NCI-H526 treated with DMSO at 0.1 percent for 48 hours (cell line): Measurements from ENCODE around the gene MB21D2.
"Not testable (repeated sequence)": the region's sequence is repeated elsewhere in the genome, so short reads cannot be mapped to it uniquely, and the experiment has no call there.

ENCODE experiments used
- DNase-seq: peaks from one replicate; lab custom pipeline; 2025; lab: John Stamatoyannopoulos, UW

The MB21D2 gene

GRCh38 chr3:192917404-192918274 lies at the start of gene MB21D2:
TSS of gene MB21D2 (minus strand) at chr3:192917856. CDS start at chr3:192917840, 16 bp downstream.
- peak; percentile 85 for DNase-seq

GRCh38 chr3:192964959-192965719 lies 47.5 kb upstream of the MB21D2 start:
- DNase-seq = not testable (repeated sequence)

- DNase-seq = no peak
Measured at GRCh38 chr3:192959773-192960172, 42.1 kb upstream of the MB21D2 start.

DNA sequence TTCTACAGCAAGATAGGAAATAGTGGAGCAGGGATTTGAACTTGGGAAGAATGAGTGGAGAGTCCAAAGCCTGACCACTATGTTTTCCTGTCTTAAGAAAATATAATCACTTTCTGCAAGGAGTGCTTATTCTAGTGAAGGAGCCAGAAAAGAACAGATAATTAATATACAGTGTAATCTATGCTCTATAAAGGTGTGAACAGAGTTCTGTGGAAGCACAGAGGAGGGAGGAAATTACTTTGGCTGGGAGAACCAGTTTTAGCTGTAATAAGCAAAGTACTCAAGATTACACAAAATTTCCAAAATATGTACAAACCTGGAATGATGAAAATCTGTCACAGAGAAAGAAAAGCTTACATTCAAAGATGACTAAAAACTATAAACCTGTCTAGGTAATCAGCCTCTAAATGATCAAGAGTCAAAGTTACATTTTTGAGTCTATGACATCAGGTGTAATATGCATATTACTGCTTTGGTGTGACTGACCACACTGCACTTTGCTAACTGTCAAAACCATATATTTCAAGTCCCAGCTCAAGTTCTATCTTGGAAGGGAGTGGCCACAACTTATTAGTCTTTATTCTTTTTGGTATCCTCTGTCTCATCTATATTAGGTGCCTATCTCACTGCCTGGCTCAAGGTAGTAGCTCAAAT lies 40.7 kb upstream of the MB21D2 start:
- DNase-seq = no peak

DNA sequence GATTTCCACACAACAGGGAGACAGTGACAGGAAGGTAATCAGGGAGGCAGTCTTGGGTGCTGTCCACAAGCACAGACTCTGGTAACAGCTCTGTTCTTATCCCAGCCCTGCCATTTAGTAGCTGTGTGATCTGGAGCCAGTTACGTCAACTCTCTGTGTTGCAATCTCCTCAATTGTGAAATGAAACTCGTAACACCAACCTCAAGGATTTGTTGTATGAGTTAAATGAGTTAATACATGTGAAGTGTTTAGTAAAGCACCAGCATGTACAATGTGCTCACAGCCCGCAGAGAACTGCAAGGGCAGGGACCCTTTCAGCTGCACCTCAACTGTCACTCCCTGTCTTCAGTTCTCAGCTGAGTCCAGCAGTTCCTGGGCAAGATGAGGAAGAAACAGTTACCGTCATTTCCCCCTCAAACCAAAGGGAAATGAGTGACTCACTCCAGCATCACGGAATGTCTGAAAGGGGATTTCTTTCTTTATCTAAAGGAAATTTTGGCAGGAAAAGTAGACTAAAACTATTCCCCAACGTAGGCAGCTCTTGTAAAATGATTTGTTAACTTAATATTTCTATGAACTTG lies 39.9 kb upstream of the MB21D2 start:
- DNase-seq = no peak

GRCh38 chr3:192953926-192954325 lies 36.3 kb upstream of the MB21D2 start:
- no peak for DNase-seq

- no peak for DNase-seq
Measured at GRCh38 chr3:192947421-192947820, 29.8 kb upstream of the MB21D2 start.

DNA sequence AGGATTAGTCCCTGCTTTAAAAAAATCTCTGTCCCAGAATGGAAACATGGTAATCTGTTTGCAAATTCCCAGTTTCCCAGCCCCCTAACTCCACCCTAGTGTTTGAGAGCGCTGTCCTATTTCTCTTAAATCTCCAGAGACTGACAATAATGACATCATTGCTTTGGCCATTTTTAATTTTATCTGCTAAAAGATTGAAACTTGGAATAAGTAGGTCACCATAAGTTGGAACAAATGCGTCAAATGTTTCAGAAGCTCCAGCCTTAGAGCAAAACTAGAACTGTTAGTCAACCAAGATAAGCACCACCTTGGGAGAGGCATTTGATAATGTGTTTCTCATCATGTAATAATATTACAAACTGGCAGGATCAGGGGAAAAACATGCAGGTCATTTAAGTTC lies 25.7 kb upstream of the MB21D2 start:
- no peak for DNase-seq

DNA sequence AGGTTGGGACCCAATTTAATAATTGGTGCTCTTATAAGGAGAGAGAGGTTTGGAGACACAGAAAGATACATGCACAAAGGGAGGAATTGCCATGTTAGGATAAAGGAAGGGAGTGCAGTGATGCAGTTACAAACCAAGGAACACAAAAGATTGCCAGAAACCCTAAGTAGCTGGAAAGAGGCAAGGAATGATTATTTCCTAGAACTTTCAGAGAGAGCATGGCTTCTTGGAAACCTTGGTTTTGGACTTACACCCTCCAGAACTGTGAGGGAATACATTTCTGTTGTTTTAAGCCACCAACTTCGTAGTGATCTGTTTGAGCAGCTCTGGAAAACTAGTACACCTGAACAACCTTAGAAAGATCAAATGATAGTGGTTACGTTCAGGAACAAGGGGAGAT lies 25.0 kb upstream of the MB21D2 start:
- no peak for DNase-seq

DNA sequence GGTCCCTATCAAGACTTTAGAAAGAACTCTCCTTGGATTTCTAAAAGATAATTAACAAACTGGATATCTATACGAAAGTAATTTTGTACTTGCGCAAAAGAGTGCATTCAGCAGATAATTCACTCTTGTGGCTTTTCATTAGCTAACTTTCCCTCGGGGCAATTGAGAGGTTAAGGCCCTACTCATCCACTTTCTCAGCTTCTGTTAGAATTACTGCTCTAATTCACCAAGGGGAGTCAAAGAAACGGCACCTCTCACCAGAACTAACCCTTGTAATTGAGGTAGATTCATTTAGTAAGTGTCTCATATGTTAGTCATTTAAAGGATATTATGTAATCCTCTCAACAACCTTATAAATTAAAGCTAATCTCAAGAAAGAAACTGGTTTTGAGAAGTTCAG lies 22.5 kb upstream of the MB21D2 start:
- DNase-seq = no peak

DNA sequence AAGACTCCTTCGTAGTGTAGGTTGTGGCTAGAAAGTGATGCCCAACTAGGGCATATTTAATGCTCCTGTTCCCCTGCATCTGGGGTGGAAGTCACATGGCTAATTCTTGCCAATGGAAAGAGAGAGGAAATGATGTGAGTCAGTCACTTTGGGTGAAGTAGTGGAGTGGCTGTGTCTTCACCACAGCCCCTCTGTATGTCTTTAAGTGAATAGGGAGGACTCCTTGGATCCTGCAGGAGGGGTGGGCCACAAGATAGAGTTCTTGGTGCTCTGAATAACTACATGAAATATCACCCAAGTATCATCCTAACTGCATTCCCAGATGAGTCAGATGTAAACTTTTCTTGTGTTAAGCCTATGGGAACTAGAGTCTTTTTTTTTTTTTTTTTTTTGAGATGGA lies 17.8 kb upstream of the MB21D2 start:
- DNase-seq = no peak

DNA sequence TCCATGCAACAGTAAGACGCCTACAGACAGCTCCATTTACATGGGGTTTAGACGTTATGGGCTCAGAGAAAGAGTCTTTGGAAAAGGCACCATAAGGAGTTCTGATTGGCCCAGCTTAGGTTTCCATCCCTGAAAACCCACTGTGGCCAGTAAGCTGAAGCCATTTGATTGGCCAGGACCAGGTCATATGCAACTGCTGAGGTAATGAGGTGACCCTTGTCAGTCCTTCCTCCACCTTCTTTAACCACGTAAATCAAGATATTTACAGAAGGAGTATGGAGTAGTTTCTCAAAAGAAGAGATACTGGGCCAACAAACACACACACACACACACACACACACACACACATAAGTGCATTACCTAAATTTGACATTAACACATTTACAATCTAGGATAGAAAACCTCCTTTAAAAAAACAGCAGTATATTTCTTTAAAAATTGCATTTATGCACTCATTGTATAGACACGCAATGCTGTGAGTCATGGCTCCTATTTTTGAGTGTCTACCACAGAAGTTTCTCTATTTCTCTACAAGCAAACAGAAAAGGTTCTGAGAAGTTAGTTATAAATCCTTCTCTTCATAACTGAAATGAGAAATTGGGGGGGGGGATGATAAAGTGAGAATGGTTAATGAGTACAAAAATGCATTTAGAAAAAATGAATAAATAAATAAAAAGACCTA lies 16.3 kb upstream of the MB21D2 start:
- no peak for DNase-seq

GRCh38 chr3:192933259-192933658 lies 15.6 kb upstream of the MB21D2 start:
- DNase-seq = no peak

GRCh38 chr3:192931825-192932224 lies 14.2 kb upstream of the MB21D2 start:
- no peak for DNase-seq

GRCh38 chr3:192930577-192930976 lies 12.9 kb upstream of the MB21D2 start:
- no peak for DNase-seq

GRCh38 chr3:192929755-192930547 lies 12.3 kb upstream of the MB21D2 start:
- no peak for DNase-seq

DNA sequence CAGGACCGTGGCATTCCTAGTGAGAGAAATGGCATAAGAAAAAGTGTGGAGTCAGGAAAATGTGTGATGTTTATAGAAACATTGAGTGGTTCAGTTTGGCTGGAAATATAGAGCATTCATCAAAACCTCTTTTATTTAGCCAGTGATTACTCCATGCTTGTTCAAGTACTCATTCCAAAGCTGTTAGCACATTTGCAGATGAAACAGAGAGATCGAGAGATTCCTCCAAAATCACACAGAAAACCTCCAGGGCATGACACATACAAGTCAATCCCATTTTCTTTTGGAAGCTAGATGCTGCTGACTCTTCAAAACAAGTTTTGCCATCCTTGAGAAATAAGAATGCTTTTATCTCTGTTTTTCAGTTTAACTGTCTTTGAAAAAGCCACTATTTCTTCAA lies 11.5 kb upstream of the MB21D2 start:
- no peak for DNase-seq

DNA sequence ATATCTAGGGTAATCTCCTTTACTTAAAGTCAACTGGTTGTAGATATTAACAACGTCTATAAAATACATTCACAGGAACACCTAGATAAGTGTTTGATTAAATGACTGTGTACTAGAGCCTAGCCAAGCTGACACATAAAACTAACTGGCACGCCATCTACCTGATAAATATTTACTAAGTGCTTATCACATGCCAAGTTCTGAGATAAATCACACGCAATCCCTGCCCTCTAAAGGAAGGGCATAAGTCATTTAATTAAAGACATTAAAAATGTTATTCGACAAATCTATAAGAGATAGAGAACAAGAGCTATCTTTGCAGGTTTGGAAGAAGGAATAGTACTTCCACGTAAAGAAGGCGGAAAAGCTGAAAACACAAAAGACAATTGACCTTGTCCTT lies 11.1 kb upstream of the MB21D2 start:
- DNase-seq = no peak

GRCh38 chr3:192928016-192928415 lies 10.4 kb upstream of the MB21D2 start:
- no peak for DNase-seq

DNA sequence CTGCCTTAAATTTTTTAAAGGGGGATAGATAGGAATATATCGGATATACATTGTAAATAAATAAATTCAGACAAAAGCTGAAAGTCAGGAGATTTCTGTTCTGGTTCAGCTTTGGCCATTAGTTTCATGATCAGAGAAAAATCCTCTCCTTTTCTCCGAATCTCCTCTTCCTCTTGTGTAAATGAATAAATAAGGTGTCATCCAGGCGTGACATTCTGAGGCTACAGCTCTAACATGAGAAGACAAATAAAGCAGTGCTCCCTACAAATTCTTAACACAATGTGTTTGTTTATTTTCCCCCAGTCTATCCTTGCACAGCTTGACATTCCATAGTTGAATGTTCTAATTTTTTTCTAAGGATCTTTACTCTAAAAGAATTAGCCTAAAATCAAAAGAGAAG lies 9.4 kb upstream of the MB21D2 start:
- DNase-seq = no peak

DNA sequence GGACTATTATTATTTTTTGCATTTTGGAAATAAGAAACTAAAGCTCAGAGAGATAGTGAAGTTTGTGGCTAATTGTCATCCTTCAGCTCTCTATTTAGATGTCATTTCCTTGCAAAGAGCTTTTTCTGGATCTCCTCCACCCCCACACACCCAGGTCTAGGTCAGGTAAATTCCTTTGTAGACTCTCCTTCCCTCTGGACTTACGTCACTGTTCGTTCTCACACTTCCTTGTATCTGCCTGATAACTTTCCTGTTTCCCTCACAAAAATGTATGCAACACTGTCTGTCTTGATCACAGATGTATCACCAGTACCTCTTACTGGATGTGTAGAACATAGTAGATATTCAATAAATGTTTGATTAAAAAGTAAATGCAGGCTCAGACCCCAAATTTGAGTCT lies 6.1 kb upstream of the MB21D2 start:
- DNase-seq = no peak
